Measurements from ENCODE around the gene ADK. TPM values are rescaled to one million over a fixed set of nuclear protein-coding genes. Genes with fewer than 3 reads are reported as not detected.

The ADK gene
- total RNA-seq, 3 donors from 2014 or later = 27.2 to 50.8 (median 40.0) TPM

- no peak for DNase-seq (ENCODE audit: low spot score in 2 of 2)
- intact Hi-C loops (cut with DNase I; ENCODE audit: low total_unique reads) = no loop called here
Observed at GRCh38 chr10:74677951-74678350, 526.9 kb downstream of the ADK start.

DNA sequence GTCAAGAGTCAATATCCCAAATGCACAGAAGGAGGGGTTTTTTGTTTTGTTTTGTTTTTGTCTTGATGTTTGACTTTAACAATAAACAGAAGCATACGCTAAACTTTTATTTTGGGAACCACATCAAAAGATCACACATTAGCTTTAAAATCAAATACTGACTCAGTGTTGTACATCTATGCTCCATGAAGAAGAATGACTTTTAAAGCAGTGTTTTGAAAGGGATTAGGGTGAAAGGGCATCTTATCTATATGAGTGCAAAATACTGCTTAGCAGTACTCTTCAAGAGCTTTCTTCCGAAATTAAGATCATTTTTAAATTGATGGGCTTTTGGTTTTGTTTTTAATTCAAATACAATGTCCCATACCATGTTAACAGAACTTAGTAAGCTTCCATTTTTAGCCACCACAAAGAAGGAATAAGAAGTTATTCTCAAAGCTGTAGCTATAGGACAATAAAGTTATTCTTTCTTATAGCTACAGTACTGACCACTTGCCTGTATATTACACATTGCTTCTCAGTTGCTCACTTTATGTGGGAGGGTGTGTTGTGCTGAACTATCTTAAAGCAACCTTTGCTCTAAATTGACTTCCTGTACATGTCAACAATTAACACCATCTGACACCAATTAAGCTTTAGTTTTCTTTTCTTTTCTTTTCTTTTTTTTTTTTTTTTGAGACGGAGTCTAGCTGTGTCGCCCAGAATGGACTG is 531.1 kb downstream of the ADK start:
- no peak for TF ChIP-seq POLR2A (IDR thresholded peaks at IDR 0.05)
- TF ChIP-seq, protein P1, sequence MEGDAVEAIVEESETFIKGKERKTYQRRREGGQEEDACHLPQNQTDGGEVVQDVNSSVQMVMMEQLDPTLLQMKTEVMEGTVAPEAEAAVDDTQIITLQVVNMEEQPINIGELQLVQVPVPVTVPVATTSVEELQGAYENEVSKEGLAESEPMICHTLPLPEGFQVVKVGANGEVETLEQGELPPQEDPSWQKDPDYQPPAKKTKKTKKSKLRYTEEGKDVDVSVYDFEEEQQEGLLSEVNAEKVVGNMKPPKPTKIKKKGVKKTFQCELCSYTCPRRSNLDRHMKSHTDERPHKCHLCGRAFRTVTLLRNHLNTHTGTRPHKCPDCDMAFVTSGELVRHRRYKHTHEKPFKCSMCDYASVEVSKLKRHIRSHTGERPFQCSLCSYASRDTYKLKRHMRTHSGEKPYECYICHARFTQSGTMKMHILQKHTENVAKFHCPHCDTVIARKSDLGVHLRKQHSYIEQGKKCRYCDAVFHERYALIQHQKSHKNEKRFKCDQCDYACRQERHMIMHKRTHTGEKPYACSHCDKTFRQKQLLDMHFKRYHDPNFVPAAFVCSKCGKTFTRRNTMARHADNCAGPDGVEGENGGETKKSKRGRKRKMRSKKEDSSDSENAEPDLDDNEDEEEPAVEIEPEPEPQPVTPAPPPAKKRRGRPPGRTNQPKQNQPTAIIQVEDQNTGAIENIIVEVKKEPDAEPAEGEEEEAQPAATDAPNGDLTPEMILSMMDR (IDR thresholded peaks at IDR 0.05) = no peak
- no peak for TF ChIP-seq POLR2AphosphoS5 (IDR thresholded peaks at IDR 0.05)
- no peaks in the 10 kb centered on the region for H3K27me3 ChIP-seq
- no peak overlapping the region for H3K27ac ChIP-seq
- no peaks in the 10 kb centered on the region for H3K4me1 ChIP-seq
- intact Hi-C loops (cut with DNase I; ENCODE audit: low total_unique reads) = no loop called here
- H3K4me3 ChIP-seq = no peak overlapping the region
- H3K9me3 ChIP-seq = no peaks in the 10 kb centered on the region
- DNase-seq (ENCODE audit: low spot score in 2 of 2) = no peak
- no peaks in the 10 kb centered on the region for H3K36me3 ChIP-seq

More at GRCh38 chr10:74677951-74678350, 526.9 kb downstream of the ADK start:
- Histone ChIP-seq H3K27me3 (no peaks in the 10 kb centered on the region), H3K4me3 (no peak overlapping the region), H3K27ac (no peak overlapping the region), H3K36me3 (no peaks in the 10 kb centered on the region), H3K4me1 (no peaks in the 10 kb centered on the region), H3K9me3 (peaks cover 8 to 10% of the 10 kb centered on the region in 2 donors)
- TF ChIP-seq POLR2A (IDR thresholded peaks at IDR 0.05) (no peak), POLR2AphosphoS5 (IDR thresholded peaks at IDR 0.05) (no peak)
- TF ChIP-seq, protein P1 (IDR thresholded peaks at IDR 0.05) = no peak

GRCh38 chr10:74683067-74683466 is 532.0 kb downstream of the ADK start:
- no peaks in the 10 kb centered on the region for H3K9me3 ChIP-seq
- TF ChIP-seq, protein P1 (IDR thresholded peaks at IDR 0.05) = no peak
- DNase-seq (ENCODE audit: low spot score in 2 of 2) = no peak
- intact Hi-C loops (cut with DNase I; ENCODE audit: low total_unique reads) = no loop called here
- H3K27me3 ChIP-seq = no peaks in the 10 kb centered on the region
- H3K4me3 ChIP-seq = no peak overlapping the region
- H3K27ac ChIP-seq = no peak overlapping the region
- H3K36me3 ChIP-seq = no peaks in the 10 kb centered on the region
- no peaks in the 10 kb centered on the region for H3K4me1 ChIP-seq

DNA sequence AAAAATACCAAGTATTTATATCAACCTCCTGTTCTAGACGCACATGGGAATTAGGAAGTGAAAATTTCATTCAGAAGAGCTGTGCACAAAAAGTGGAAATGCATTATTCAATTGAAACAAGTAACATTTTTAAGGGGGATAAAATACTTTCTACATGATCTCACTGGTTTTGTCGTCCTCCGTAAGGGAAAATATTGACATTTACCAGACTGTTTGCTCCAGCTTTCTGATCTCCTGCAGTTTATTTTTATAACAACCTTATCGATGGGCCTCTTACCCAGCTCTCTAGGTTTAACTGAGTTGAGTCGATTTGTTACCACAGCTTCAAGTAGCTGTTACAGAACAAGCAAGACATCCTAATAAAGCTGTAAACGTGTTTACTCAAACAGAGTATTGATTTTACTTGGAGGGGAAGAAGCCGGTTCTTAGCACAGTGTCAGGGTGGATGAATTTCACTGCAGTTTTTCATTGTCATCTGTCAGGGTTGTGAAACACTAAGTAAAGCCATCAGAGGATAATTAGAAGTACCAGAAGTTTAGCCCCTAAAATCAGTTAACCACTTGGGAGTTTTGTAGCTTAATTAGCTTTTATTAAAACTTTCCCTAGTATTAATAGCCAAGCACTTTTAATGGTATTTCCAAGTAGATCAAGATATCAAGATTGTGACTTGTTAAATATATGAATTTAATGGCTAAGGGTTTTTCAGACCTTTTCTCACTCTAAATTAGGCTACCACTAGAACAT is 532.8 kb downstream of the ADK start:
- no peak for TF ChIP-seq POLR2AphosphoS5 (IDR thresholded peaks at IDR 0.05)
- TF ChIP-seq, protein P1 (IDR thresholded peaks at IDR 0.05) = no peak
- Histone ChIP-seq H3K9me3 (no peaks in the 10 kb centered on the region), H3K36me3 (no peaks in the 10 kb centered on the region), H3K4me1 (no peaks in the 10 kb centered on the region), H3K27me3 (no peaks in the 10 kb centered on the region), H3K27ac (no peak overlapping the region), H3K4me3 (no peak overlapping the region)
- intact Hi-C loops (cut with DNase I; ENCODE audit: low total_unique reads) = no loop called here
- DNase-seq (ENCODE audit: low spot score in 2 of 2) = no peak

DNA sequence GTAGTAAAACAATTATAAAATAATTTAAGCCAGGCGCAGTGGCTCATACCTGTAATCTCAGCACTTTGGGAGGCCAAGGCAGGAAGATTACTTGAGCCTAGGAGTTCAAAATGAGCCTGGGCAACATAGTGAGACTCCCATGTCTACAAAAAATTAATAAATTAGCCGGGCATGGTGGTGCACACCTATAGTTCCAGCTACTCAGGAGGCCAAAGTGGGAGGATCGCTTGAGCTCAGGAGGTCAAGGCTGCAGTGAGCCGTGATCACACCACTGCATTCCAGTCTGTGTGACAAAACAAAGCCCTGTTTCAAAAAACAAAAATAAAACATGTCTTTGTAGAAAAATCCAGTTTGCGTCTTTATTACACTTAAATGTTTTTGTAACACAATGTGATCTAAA is 533.4 kb downstream of the ADK start:
- intact Hi-C loops (cut with DNase I; ENCODE audit: low total_unique reads) = no loop called here
- H3K36me3 ChIP-seq = no peaks in the 10 kb centered on the region
- H3K9me3 ChIP-seq = no peaks in the 10 kb centered on the region

More for the DNA sequence above, 533.4 kb downstream of the ADK start:
- H3K4me3 ChIP-seq = no peak overlapping the region
- H3K4me1 ChIP-seq = no peaks in the 10 kb centered on the region
- H3K27me3 ChIP-seq = no peaks in the 10 kb centered on the region
- DNase-seq (ENCODE audit: low spot score in 2 of 2) = no peak
- TF ChIP-seq, protein P1 (IDR thresholded peaks at IDR 0.05) = no peak
- TF ChIP-seq POLR2A (IDR thresholded peaks at IDR 0.05) (no peak), POLR2AphosphoS5 (IDR thresholded peaks at IDR 0.05) (no peak)
- no peak overlapping the region for H3K27ac ChIP-seq

Measured in breast epithelium (tissue), 4 donors.